Neutrophil (primary cell): Measurements from ENCODE around the gene TBC1D5.

Source experiments
- H3K27ac ChIP-seq: fragments of 200-600 bp; sonication (generic); 2 replicates; pipeline ENCODE4 v1.5.1; 2016; ENCODE audit warnings: mild to moderate bottlenecking, moderate library complexity
- H3K27me3 ChIP-seq: fragments of 200-600 bp; sonication (generic); 2 replicates; pipeline ENCODE4 v1.6.0; 2016; ENCODE audit warnings: mild to moderate bottlenecking
- H3K36me3 ChIP-seq: fragments of 200-600 bp; sonication (generic); 2 replicates; pipeline ENCODE4 v1.5.1; 2017
- H3K4me1 ChIP-seq, 2 experiments: fragments of 200-600 bp in 1 of 2; sonication (generic) in 1 of 2; 1 replicate in 1 of 2; 2 replicates in 1 of 2; pipeline versions ENCODE4 v1.5.1 to v1.6.1; 2013 to 2016; ENCODE audit warnings: low read depth in 1 of 2, low read length in 1 of 2, mild to moderate bottlenecking in 1 of 2, moderate library complexity in 1 of 2; ENCODE audit not compliant: control insufficient read depth in 1 of 2, insufficient read depth in 1 of 2
- H3K4me3 ChIP-seq, 2 experiments: fragments of 200-600 bp in 1 of 2; sonication (generic) in 1 of 2; 1 replicate in 1 of 2; 2 replicates in 1 of 2; pipeline ENCODE4 v1.5.1; 2013 to 2016; ENCODE audit warnings: low read depth in 1 of 2, low read length in 1 of 2, mild to moderate bottlenecking in 1 of 2, moderate library complexity in 1 of 2
- H3K9me3 ChIP-seq: fragments of 200-600 bp; sonication (generic); 2 replicates; pipeline ENCODE4 v1.5.1; 2016
- TF ChIP-seq, protein P1 (sequence below): fragments of 200-600 bp; sonication (generic); IDR thresholded peaks from 2 replicates; pipeline ENCODE4 v1.5.1; 2016; ENCODE audit warnings: antibody characterized with exemption

TBC1D5 gene

DNA sequence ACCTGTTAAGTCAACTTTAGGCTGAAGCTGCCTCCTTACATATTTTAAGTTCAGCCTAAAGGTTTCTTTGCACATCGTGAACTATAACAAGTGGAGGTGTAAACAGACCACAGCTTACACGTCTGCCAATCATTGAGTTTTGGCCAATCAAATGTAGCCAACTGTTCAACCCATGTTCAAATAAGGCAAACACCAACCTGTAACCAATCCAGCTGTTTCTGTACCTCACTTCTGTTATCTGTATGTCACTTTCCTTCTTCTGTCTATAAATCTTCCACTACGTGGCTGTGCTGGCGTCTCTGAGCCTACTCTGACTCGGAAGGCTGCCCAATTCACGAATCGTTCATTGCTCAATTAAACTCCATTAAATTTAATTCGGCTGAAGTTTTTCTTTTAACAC is 356.0 kb downstream of the TBC1D5 start:
- H3K27ac ChIP-seq = no peak overlapping the region
- no peaks in the 10 kb centered on the region for H3K4me1 ChIP-seq
- H3K27me3 ChIP-seq = no peaks in the 10 kb centered on the region
- H3K4me3 ChIP-seq = no peak overlapping the region
- peaks cover 9% of the 10 kb centered on the region for H3K36me3 ChIP-seq
- TF ChIP-seq, protein P1, sequence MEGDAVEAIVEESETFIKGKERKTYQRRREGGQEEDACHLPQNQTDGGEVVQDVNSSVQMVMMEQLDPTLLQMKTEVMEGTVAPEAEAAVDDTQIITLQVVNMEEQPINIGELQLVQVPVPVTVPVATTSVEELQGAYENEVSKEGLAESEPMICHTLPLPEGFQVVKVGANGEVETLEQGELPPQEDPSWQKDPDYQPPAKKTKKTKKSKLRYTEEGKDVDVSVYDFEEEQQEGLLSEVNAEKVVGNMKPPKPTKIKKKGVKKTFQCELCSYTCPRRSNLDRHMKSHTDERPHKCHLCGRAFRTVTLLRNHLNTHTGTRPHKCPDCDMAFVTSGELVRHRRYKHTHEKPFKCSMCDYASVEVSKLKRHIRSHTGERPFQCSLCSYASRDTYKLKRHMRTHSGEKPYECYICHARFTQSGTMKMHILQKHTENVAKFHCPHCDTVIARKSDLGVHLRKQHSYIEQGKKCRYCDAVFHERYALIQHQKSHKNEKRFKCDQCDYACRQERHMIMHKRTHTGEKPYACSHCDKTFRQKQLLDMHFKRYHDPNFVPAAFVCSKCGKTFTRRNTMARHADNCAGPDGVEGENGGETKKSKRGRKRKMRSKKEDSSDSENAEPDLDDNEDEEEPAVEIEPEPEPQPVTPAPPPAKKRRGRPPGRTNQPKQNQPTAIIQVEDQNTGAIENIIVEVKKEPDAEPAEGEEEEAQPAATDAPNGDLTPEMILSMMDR = no peak
- H3K9me3 ChIP-seq = no peaks in the 10 kb centered on the region

DNA sequence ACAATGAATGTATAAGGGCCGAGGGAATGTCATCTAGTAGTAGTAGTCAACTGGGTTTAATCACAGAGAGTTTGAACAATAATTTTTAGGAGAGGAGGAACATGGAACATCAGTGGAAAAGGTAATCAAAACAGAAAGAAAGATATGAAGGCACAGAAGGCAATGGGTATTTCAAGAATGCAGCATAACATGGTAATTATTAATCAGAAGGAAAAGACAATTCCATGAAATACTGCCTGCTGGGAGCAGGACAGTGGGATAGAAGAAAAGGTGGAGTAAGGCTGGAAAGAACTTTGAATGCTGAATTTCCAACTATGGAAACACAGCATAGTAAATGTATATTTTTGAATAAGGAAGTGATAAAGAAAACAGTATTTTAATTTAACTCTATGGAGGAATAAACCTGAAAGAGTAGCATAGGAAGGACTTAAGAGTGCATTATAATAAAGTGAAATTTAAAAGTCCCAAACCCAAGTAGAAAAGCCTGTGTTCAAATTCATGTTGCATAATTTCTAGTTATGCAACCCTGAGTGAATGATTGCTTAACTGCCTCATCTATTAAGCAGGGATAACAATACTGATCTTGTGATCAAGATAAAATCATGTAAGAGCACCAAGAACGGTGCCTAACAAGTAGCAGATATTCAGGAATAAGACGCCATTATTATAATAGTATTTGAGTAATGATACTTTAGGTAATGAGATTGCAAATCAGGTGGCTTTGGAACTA is 357.7 kb downstream of the TBC1D5 start:
- Histone ChIP-seq H3K4me1 (no peaks in the 10 kb centered on the region), H3K27ac (no peak overlapping the region), H3K4me3 (no peak overlapping the region), H3K27me3 (no peaks in the 10 kb centered on the region), H3K36me3 (peaks cover 5% of the 10 kb centered on the region), H3K9me3 (no peaks in the 10 kb centered on the region)
- TF ChIP-seq, protein P1 = no peak

DNA sequence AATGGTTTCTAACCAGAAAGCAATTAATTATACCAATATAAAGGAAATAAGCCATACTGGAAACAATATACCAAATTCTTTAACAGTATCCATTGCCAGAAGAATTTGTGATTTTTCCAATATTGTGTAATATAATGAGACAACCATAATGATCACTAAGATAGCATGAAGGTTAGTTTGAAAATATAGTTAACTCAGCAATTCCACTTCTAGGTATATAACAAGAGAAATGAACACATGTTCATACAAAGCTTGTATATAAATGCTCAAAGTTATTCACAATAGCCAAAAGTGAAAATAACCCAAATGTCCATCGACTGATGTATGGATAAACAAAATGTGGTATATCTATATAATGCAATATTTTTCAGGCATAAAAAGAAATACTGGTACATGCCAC is 369.1 kb downstream of the TBC1D5 start:
- H3K9me3 ChIP-seq = no peaks in the 10 kb centered on the region
- no peak overlapping the region for H3K4me3 ChIP-seq
- TF ChIP-seq, protein P1 = no peak
- no peaks in the 10 kb centered on the region for H3K4me1 ChIP-seq
- no peak overlapping the region for H3K27ac ChIP-seq
- peaks cover 22% of the 10 kb centered on the region for H3K36me3 ChIP-seq
- H3K27me3 ChIP-seq = no peaks in the 10 kb centered on the region

DNA sequence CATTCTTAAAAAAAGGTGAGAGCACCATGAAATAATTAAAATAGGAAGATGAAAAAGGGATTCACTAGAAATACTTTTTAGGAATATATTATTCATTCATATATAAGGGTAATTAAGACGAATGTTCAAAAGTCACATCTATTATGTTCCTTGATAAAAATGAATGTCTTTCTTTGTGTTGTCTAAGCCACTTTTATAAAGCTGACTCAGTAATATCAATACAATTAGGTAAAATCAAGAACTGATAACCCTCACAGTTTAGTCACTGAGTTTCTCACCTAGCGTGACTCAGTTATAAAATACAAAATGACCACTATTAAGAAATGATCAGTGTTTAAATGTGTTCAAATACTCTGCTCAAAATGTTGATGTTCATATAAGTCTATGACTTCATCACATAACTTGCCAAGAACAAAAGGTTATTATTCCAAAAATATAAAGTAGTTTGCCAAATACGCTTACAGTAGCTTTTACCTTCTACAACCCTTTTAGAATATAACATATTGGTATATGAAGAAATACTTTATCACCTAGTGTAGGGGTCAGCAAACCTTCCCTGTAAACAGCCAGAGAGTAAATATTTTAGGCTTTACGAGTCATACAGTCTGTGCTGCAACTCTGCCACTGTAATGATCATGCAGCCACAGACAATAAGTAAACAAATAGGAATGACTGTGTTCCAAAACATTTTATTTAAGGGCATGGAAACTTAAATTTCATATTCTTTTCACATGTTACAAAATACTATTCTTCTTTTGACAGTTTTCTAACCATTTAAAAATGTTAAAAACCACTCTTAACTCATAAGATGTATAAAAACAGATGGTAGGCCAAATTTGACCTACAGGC is 369.8 kb downstream of the TBC1D5 start:
- Histone ChIP-seq H3K27me3 (no peaks in the 10 kb centered on the region), H3K4me1 (no peaks in the 10 kb centered on the region), H3K9me3 (no peaks in the 10 kb centered on the region), H3K36me3 (peaks cover 22% of the 10 kb centered on the region), H3K27ac (no peak overlapping the region), H3K4me3 (no peak overlapping the region)
- TF ChIP-seq, protein P1 = no peak

DNA sequence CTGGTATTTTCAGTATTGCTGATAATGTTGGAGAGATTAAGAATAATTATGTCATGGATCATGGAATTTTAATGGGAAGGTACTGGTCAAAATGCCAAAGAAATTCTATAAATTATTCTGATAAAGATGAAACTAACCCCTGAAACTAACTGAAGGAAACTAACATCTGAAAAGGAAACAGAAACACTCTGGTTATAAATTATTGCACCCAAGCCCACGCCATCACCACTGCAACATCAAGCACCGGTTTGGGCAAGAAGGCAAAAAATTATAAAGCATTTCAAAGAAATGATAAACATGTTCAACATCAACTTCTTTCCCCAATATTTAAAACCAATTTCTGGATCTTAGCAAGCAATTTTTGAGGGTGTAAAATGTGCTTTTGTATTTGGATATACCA is 372.5 kb downstream of the TBC1D5 start:
- no peaks in the 10 kb centered on the region for H3K4me1 ChIP-seq
- TF ChIP-seq, protein P1 = no peak
- H3K36me3 ChIP-seq = peaks cover 25% of the 10 kb centered on the region
- H3K9me3 ChIP-seq = no peaks in the 10 kb centered on the region
- H3K27ac ChIP-seq = no peak overlapping the region
- no peak overlapping the region for H3K4me3 ChIP-seq
- no peaks in the 10 kb centered on the region for H3K27me3 ChIP-seq
